DOHH2 (cell line): ENCODE data around the gene GJA1.

Experiments
- H3F3A ChIP-seq: fragments of 200-600 bp; sonication (generic), shearing (Covaris generic); 2 replicates; pipeline ENCODE4 v1.6.0; 2016; ENCODE audit warnings: antibody characterized with exemption, mild to moderate bottlenecking; ENCODE audit not compliant: control insufficient read depth, insufficient read depth
- H3K27ac ChIP-seq: fragments of 200-600 bp; sonication (generic); 2 replicates; pipeline ENCODE4 v1.5.1; 2014; ENCODE audit warnings: low read depth, mild to moderate bottlenecking, low read length, moderate library complexity
- H3K27me3 ChIP-seq: fragments of 200-600 bp; sonication (generic); 2 replicates; pipeline ENCODE4 v1.6.1; 2014; ENCODE audit warnings: mild to moderate bottlenecking, low read length, mixed read lengths; ENCODE audit not compliant: control insufficient read depth
- H3K36me3 ChIP-seq: fragments of 200-600 bp; sonication (generic); 2 replicates; pipeline ENCODE4 v1.6.1; 2014; ENCODE audit warnings: mild to moderate bottlenecking, low read length, moderate library complexity, mixed read lengths; ENCODE audit not compliant: control insufficient read depth
- H3K4me1 ChIP-seq: fragments of 200-600 bp; sonication (generic); 2 replicates; pipeline ENCODE4 v1.6.1; 2014; ENCODE audit warnings: mild to moderate bottlenecking, low read length, mixed read lengths; ENCODE audit not compliant: control insufficient read depth
- H3K4me2 ChIP-seq: fragments of 200-600 bp; sonication (generic); 2 replicates; pipeline ENCODE4 v1.6.0; 2014; ENCODE audit warnings: mild to moderate bottlenecking, low read length, moderate library complexity
- H3K4me3 ChIP-seq: fragments of 200-600 bp; sonication (generic); 2 replicates; pipeline ENCODE4 v1.5.1; 2014; ENCODE audit warnings: mild to moderate bottlenecking, low read length, mixed read lengths
- H3K79me2 ChIP-seq: fragments of 200-600 bp; sonication (generic); 2 replicates; pipeline ENCODE4 v1.6.1; 2014; ENCODE audit warnings: mild to moderate bottlenecking, low read length, mixed read lengths; ENCODE audit not compliant: control insufficient read depth
- H3K9me2 ChIP-seq: fragments of 200-600 bp; sonication (generic); replicated peaks from 2 replicates; pipeline ENCODE4 v1.6.1; 2014; ENCODE audit warnings: mild to moderate bottlenecking, low read length, mixed read lengths; ENCODE audit not compliant: control insufficient read depth
- H3K9me3 ChIP-seq: fragments of 200-600 bp; sonication (generic); 2 replicates; pipeline ENCODE4 v1.6.1; 2014; ENCODE audit warnings: antibody characterized with exemption, low read length, mixed read lengths; ENCODE audit not compliant: control insufficient read depth, insufficient read depth
- H4K20me1 ChIP-seq: fragments of 200-600 bp; sonication (generic); 2 replicates; pipeline ENCODE4 v1.6.0; 2014; ENCODE audit warnings: low read depth, mild to moderate bottlenecking, antibody characterized with exemption, low read length, moderate library complexity; ENCODE audit not compliant: control insufficient read depth, insufficient read depth
- CTCF ChIP-seq: fragments of 200-600 bp; sonication (generic); IDR thresholded peaks from one replicate; pipeline ENCODE4 v1.5.1; 2014; ENCODE audit warnings: antibody characterized with exemption, mild to moderate bottlenecking, low read depth, low read length; ENCODE audit not compliant: poor library complexity, severe bottlenecking
- EZH2phosphoT487 ChIP-seq: fragments of 200-600 bp; sonication (generic); IDR thresholded peaks from 2 replicates; pipeline ENCODE4 v1.6.1; 2017; ENCODE audit warnings: borderline replicate concordance, mild to moderate bottlenecking, antibody characterized with exemption, low read length, moderate library complexity, mixed read lengths

Gene GJA1

DNA sequence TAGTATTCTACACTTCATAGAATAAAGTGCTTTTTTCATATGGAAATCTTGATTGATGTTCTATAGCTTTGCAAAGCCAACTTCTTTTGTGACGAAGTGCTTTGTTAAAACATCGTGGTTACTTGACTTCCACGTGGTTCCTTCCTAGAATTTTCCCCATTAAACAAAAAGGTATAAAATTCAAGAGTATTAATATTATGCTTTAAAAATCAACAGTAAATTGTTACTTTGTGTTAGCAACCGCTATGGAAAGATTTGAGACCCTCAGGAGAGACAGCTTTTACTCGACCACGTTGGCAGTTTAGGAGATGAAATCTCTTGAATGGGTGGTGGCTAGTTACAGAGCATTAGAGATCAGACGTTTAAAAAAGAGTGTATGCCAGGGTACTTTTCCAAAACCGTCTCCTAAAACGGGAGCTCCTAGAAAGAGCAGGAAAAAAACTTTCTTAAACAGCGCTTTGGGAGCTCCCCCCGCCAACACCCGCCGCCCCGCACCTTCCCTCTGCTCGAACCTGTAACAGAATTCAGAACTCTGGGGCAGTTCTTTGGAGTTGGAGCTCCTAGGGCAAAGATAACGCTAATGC, 920 bp downstream of the GJA1 start:
- H3K4me2 ChIP-seq, result no peak overlapping the region
- H3K36me3 ChIP-seq, result no peaks in the 10 kb centered on the region
- H3K4me3 ChIP-seq, result no peak overlapping the region
- H3K27ac ChIP-seq, result no peak overlapping the region
- H3F3A ChIP-seq, result no peaks in the 10 kb centered on the region
- H3K9me3 ChIP-seq, result no peaks in the 10 kb centered on the region
- H4K20me1 ChIP-seq, result no peaks in the 10 kb centered on the region
- no peaks in the 10 kb centered on the region for H3K79me2 ChIP-seq
- TF ChIP-seq CTCF (no peak), EZH2phosphoT487 (no peak)
- no peaks in the 10 kb centered on the region for H3K9me2 ChIP-seq
- H3K27me3 ChIP-seq, result no peaks in the 10 kb centered on the region
- H3K4me1 ChIP-seq, result no peaks in the 10 kb centered on the region

- Histone ChIP-seq H3K4me2 (no peak overlapping the region), H3K4me3 (no peak overlapping the region), H3K79me2 (no peaks in the 10 kb centered on the region)
These were observed 1.8 kb downstream of the GJA1 start for GRCh38 chr6:121436960-121437850.

GRCh38 chr6:121437851-121438651, 2.6 kb downstream of the GJA1 start:
- no peak overlapping the region for H3K4me3 ChIP-seq
- TF ChIP-seq CTCF (no peak), EZH2phosphoT487 (no peak)
- no peaks in the 10 kb centered on the region for H3K79me2 ChIP-seq

More at GRCh38 chr6:121436960-121437850, 1.8 kb downstream of the GJA1 start:
- no peaks in the 10 kb centered on the region for H4K20me1 ChIP-seq
- no peaks in the 10 kb centered on the region for H3K27me3 ChIP-seq
- H3F3A ChIP-seq, result no peaks in the 10 kb centered on the region
- no peaks in the 10 kb centered on the region for H3K9me3 ChIP-seq
- no peak overlapping the region for H3K27ac ChIP-seq
- TF ChIP-seq CTCF, result no peak
- no peak for TF ChIP-seq EZH2phosphoT487
- no peaks in the 10 kb centered on the region for H3K9me2 ChIP-seq
- no peaks in the 10 kb centered on the region for H3K4me1 ChIP-seq
- H3K36me3 ChIP-seq, result no peaks in the 10 kb centered on the region

More at GRCh38 chr6:121437851-121438651, 2.6 kb downstream of the GJA1 start:
- H3K27me3 ChIP-seq, result no peaks in the 10 kb centered on the region
- H4K20me1 ChIP-seq, result no peaks in the 10 kb centered on the region
- H3K27ac ChIP-seq, result no peak overlapping the region
- H3K36me3 ChIP-seq, result no peaks in the 10 kb centered on the region
- H3F3A ChIP-seq, result no peaks in the 10 kb centered on the region
- no peaks in the 10 kb centered on the region for H3K4me1 ChIP-seq
- H3K9me2 ChIP-seq, result no peaks in the 10 kb centered on the region
- H3K4me2 ChIP-seq, result no peak overlapping the region
- no peaks in the 10 kb centered on the region for H3K9me3 ChIP-seq
